Endothelial cell of umbilical vein (primary cell): ENCODE data around the gene TMEM229B. TPM values are rescaled to one million over a fixed set of nuclear protein-coding genes. Genes with fewer than 3 reads are reported as not detected.

Source experiments
- BruUV-seq: library from RNA; stranded (reverse); fragments of 400-500 nt; replicated peaks from 2 replicates; lab custom pipeline; 2021; lab: Mats Ljungman, UMichigan
- CTCF ChIA-PET: fragments of 300-600, 350-600 bp; sonication (Branson Sonifier 250); formaldehyde crosslinking; loops from one replicate; lab custom pipeline; 2021; ENCODE audit warnings: antibody characterized with exemption, inconsistent platforms; lab: Charles Lee
- POLR2A ChIA-PET: fragments of 300-600, 350-600 bp; sonication (Branson Sonifier 250); formaldehyde crosslinking; loops from one replicate; lab custom pipeline; 2021; ENCODE audit warnings: antibody characterized with exemption, inconsistent platforms; lab: Charles Lee
- DNase-seq: peaks from one replicate; pipeline ENCODE4 v3.0.0-alpha.2; 2011; ENCODE audit warnings: low read depth, low spot score
- FAIRE-seq: peaks from 2 replicates; lab custom pipeline; 2011; peaks lifted over from hg19 to GRCh38; lab: Jason Lieb, UNC
- H2AFZ ChIP-seq: 2 replicates; pipeline ENCODE4 v1.6.0; 2012; ENCODE audit warnings: low read depth, low read length, control low read depth, inconsistent platforms
- H3K27ac ChIP-seq: 2 replicates; pipeline ENCODE4 v1.5.1; 2011; ENCODE audit warnings: low read depth, mild to moderate bottlenecking, control low read depth, low read length, moderate library complexity; ENCODE audit not compliant: insufficient read depth
- H3K27me3 ChIP-seq, 2 experiments: 2 replicates each; pipeline versions ENCODE4 v1.6.0 to v1.6.1; 2011; ENCODE audit warnings: low read length in 2 of 2, mixed read lengths in 1 of 2; ENCODE audit not compliant: control insufficient read depth in 2 of 2, insufficient read depth in 2 of 2
- H3K36me3 ChIP-seq, 2 experiments: 2 replicates in 1 of 2; 3 replicates in 1 of 2; pipeline ENCODE4 v1.5.1; 2011; ENCODE audit warnings: low read length in 2 of 2, mild to moderate bottlenecking in 1 of 2, moderate library complexity in 1 of 2; ENCODE audit not compliant: control insufficient read depth in 2 of 2, insufficient read depth in 2 of 2; ENCODE audit errors: extremely low read depth in 1 of 2
- H3K4me1 ChIP-seq: 3 replicates; pipeline ENCODE4 v1.5.1; 2011; ENCODE audit warnings: mild to moderate bottlenecking, low read length; ENCODE audit not compliant: control insufficient read depth, insufficient read depth; ENCODE audit errors: extremely low read depth
- H3K4me2 ChIP-seq: 2 replicates; pipeline ENCODE4 v1.6.1; 2011; ENCODE audit warnings: low read length, control low read depth, mixed read lengths; ENCODE audit not compliant: insufficient read depth
- H3K4me3 ChIP-seq, 3 experiments: fragments of 200-600 bp in 1 of 3; sonication (generic), shearing (Covaris generic) in 1 of 3; replicated peaks in 1 of 3; 2 replicates each; pipeline ENCODE4 v1.5.1; 2011 to 2016; ENCODE audit warnings: control low read depth in 3 of 3, low read length in 3 of 3, mild to moderate bottlenecking in 2 of 3, inconsistent platforms in 1 of 3, low read depth in 1 of 3, moderate library complexity in 1 of 3; ENCODE audit not compliant: insufficient read depth in 1 of 3
- H3K79me2 ChIP-seq: 2 replicates; pipeline ENCODE4 v1.6.0; 2012; ENCODE audit warnings: low read length, inconsistent platforms; ENCODE audit not compliant: control insufficient read depth, insufficient read depth
- H3K9ac ChIP-seq: replicated peaks from 2 replicates; pipeline ENCODE3; 2011; ENCODE audit warnings: low read length, control low read depth; ENCODE audit not compliant: insufficient read depth; ENCODE audit errors: extremely low read depth
- H3K9me1 ChIP-seq: replicated peaks from 3 replicates; pipeline ENCODE4 v1.6.0; 2011; ENCODE audit warnings: mild to moderate bottlenecking, low read length; ENCODE audit not compliant: control insufficient read depth, insufficient read depth; ENCODE audit errors: extremely low read depth
- H3K9me3 ChIP-seq: replicated peaks from 2 replicates; pipeline ENCODE4 v1.5.1; 2012; ENCODE audit warnings: low read length, inconsistent platforms; ENCODE audit not compliant: control insufficient read depth, insufficient read depth
- H4K20me1 ChIP-seq: replicated peaks from 2 replicates; pipeline ENCODE3; 2011; ENCODE audit warnings: mild to moderate bottlenecking, low read length; ENCODE audit not compliant: control insufficient read depth, insufficient read depth; ENCODE audit errors: extremely low read depth
- FOS ChIP-seq: IDR thresholded peaks from 2 replicates; pipeline ENCODE4 v1.6.1; 2011; ENCODE audit warnings: mild to moderate bottlenecking, low read length, moderate library complexity, borderline replicate concordance; ENCODE audit not compliant: insufficient read depth
- GATA2 ChIP-seq: IDR thresholded peaks from 2 replicates; pipeline ENCODE4 v1.7.0; 2011; ENCODE audit warnings: low read depth, mild to moderate bottlenecking, moderate library complexity, mixed read lengths, low read length; ENCODE audit not compliant: insufficient read length, insufficient read depth
- POLR2A ChIP-seq: IDR thresholded peaks from 2 replicates; pipeline ENCODE4 v1.6.1; 2012; ENCODE audit warnings: low read depth, mild to moderate bottlenecking, control low read depth, low read length
- POLR2AphosphoS5 ChIP-seq: IDR thresholded peaks from 2 replicates; pipeline ENCODE4 v1.6.1; 2012; ENCODE audit warnings: low read depth, mild to moderate bottlenecking, control low read depth, low read length, moderate library complexity; ENCODE audit not compliant: insufficient read depth
- dilution Hi-C: fragments of 300-500 bp; cut with MboI; formaldehyde crosslinking; loops from one replicate; pipeline ENCODE4 v1.15.0; 2019; ENCODE audit warnings: low sequenced_read_pairs; ENCODE audit not compliant: extremely low pct_ligation_motif_present
- intact Hi-C: fragments of 100-400 bp; cut with micrococcal nuclease; formaldehyde crosslinking; loops from one replicate; pipeline ENCODE4 v1.10.0; 2022
- polyA plus RNA-seq, 4 experiments: library from polyadenylated mRNA; depleted of rRNA in 3 of 4; stranded (reverse) in 3 of 4; unstranded in 1 of 4; fragments of >200 nt; gene quantifications; 2 replicates each; pipeline versions ENCODE4 v1.2.1 to v1.2.3, GENCODE V29; 2011 to 2012; ENCODE audit warnings: missing spikeins in 1 of 4
- total RNA-seq: library from RNA; stranded (reverse); gene quantifications from 2 replicates; pipeline ENCODE4 v1.2.3, GENCODE V29; 2021
- TF ChIP-seq, protein P1 (sequence below), 2 donors: IDR thresholded peaks; 1 replicate in 1 of 2; 2 replicates in 1 of 2; pipeline ENCODE4 v1.5.1; 2011; ENCODE audit warnings: low read length in 2 of 2, mild to moderate bottlenecking in 2 of 2, moderate library complexity in 2 of 2, control low read depth in 1 of 2, inconsistent platforms in 1 of 2, low read depth in 1 of 2; ENCODE audit not compliant: insufficient read depth in 1 of 2; ENCODE audit errors: extremely low read depth in 1 of 2

The TMEM229B gene
- total and polyA plus RNA-seq, 2 donors (not counting 3 experiments of a cell fraction or from before 2014, with no cell fraction given) = 0.03 TPM; not detected in 1

DNA sequence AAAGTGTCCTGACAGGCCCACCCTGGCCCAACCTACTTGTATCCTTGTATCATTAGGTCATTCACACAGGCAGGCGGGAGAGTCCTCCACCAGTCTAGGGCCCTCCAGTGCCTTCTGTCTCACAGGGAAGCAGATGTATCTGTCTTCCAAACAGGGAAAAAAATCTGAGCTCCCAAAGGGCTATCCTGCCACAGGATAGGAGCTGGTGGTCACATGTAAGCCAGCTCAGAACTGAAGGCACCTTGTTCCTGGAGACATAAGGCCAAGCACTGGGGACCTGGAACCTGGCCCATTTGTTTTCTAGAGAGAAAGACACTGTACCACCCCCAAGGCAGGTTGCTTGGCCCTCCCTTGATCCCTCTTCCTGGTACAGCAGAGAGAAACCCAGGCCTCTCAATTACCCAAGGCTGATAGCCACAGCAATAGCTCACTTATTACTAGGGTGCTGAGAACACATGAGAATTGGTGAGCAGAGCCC, 25.1 kb upstream of the TMEM229B start:
- H3K4me1 ChIP-seq = peaks cover 3% of the 10 kb centered on the region
- H3K9me1 ChIP-seq = no peaks in the 10 kb centered on the region
- no peaks in the 10 kb centered on the region for H3K79me2 ChIP-seq
- H3K36me3 ChIP-seq = no peaks in the 10 kb centered on the region
- intact Hi-C loops (loop anchor here (10.0 kb wide), 1 partner anchor 89 kb away; no protein-coding TSS in a partner anchor), dilution Hi-C loops (no loop called here)
- no TSS peak for BruUV-seq
- POLR2A ChIA-PET = no interaction called here
- no peak overlapping the region for H2AFZ ChIP-seq
- no peak overlapping the region for H3K4me2 ChIP-seq
- DNase-seq = no peak
- H3K27me3 ChIP-seq = peaks cover 29 to 53% of the 10 kb centered on the region in 2 experiments
- no peaks in the 10 kb centered on the region for H4K20me1 ChIP-seq
- FAIRE-seq = no peak
- no peak overlapping the region for H3K27ac ChIP-seq
- H3K4me3 ChIP-seq = no peak overlapping the region
- TF ChIP-seq FOS = no peak
- TF ChIP-seq, protein P1, sequence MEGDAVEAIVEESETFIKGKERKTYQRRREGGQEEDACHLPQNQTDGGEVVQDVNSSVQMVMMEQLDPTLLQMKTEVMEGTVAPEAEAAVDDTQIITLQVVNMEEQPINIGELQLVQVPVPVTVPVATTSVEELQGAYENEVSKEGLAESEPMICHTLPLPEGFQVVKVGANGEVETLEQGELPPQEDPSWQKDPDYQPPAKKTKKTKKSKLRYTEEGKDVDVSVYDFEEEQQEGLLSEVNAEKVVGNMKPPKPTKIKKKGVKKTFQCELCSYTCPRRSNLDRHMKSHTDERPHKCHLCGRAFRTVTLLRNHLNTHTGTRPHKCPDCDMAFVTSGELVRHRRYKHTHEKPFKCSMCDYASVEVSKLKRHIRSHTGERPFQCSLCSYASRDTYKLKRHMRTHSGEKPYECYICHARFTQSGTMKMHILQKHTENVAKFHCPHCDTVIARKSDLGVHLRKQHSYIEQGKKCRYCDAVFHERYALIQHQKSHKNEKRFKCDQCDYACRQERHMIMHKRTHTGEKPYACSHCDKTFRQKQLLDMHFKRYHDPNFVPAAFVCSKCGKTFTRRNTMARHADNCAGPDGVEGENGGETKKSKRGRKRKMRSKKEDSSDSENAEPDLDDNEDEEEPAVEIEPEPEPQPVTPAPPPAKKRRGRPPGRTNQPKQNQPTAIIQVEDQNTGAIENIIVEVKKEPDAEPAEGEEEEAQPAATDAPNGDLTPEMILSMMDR (IDR thresholded peaks at IDR 0.05; ENCODE audit: extremely low read depth in 1 of 2, insufficient read depth in 1 of 2, low read depth in 1 of 2, low read length in 2 of 2) = no peak
- H3K9ac ChIP-seq = no peak overlapping the region
- CTCF ChIA-PET = interaction anchor here (0.8 to 7.0 kb wide), 11 partner anchors 9 to 190 kb away, joined by 3 to 54 read pairs (median 5); no protein-coding TSS in a partner anchor
- no peaks in the 10 kb centered on the region for H3K9me3 ChIP-seq

DNA sequence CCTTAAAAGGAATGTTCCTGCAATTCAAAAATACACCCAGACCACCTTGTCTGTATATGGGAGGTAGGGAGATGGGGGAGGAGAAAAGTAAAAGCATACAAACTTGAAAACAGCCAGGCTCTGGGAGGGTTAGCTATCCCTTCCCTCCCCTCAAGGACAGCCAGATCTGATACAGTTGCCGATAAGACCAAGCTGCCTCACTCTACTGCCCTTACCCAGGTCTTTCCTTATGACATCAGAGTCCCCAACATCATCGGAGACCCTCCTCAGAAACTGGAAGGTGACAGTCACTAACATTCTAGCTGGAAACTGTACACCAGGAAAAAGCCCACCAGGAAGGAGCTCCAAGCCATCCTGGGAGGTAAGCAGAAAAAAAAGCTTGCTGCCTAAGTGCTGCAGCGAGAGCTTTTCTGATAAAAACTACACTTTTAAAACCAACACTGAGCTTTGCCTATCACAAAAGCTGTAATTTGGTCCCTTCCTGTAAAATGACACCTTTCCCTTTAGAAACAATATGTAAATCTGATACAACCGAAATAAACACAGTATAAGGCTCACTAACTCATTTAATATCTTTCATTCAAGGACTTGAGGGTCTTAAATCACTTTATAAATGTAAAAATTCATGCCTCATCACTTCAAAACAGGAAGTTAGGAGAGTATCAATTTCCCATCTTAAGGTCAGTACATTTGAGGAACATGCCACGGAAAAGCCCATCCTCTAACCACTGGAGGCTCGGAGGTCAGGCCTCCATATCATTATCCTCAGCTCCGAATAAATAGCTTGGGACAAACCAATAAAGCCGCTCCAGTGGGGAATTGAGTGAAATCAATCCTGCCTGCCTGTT, 24.2 kb upstream of the TMEM229B start:
- no peak for FAIRE-seq
- CTCF ChIA-PET = interaction anchor here (1.0 to 7.0 kb wide), 8 partner anchors 10 to 191 kb away, joined by 3 to 54 read pairs (median 8); no protein-coding TSS in a partner anchor

More for the DNA sequence above, 24.2 kb upstream of the TMEM229B start:
- no TSS peak for BruUV-seq
- intact Hi-C loops = loop anchor here (10.0 kb wide), 1 partner anchor 88 kb away; no protein-coding TSS in a partner anchor
- Histone ChIP-seq H2AFZ (no peak overlapping the region), H3K4me3 (no peak overlapping the region), H3K4me1 (peaks cover 3% of the 10 kb centered on the region), H3K79me2 (no peaks in the 10 kb centered on the region), H4K20me1 (no peaks in the 10 kb centered on the region), H3K4me2 (no peak overlapping the region), H3K27ac (no peak overlapping the region), H3K9ac (no peak overlapping the region), H3K9me1 (no peaks in the 10 kb centered on the region), H3K9me3 (no peaks in the 10 kb centered on the region), H3K27me3 (peaks cover 21 to 47% of the 10 kb centered on the region in 2 experiments), H3K36me3 (no peaks in the 10 kb centered on the region)
- dilution Hi-C loops = no loop called here
- POLR2A ChIA-PET = no interaction called here
- TF ChIP-seq POLR2A = no peak
- TF ChIP-seq POLR2AphosphoS5 = no peak
- TF ChIP-seq GATA2 = no peak
- DNase-seq = no peak
